GM06990 (cell line): ENCODE measurements around the gene EZH2.

Experiments
- DNase-seq: peaks from one replicate; pipeline ENCODE4 v3.0.0-alpha.2; 2011; ENCODE audit not compliant: insufficient read length; ENCODE audit errors: extremely low read depth
- H3K27me3 ChIP-seq: replicated peaks from 2 replicates; pipeline ENCODE4 v1.6.0; 2011; ENCODE audit warnings: low read length; ENCODE audit not compliant: control insufficient read depth, insufficient read depth
- H3K36me3 ChIP-seq: 2 replicates; pipeline ENCODE4 v1.5.1; 2011; ENCODE audit warnings: low read length; ENCODE audit not compliant: control insufficient read depth, insufficient read depth
- H3K4me3 ChIP-seq: replicated peaks from 2 replicates; pipeline ENCODE4 v1.5.1; 2011; ENCODE audit warnings: low read depth, mild to moderate bottlenecking, control low read depth, low read length
- TF ChIP-seq, protein P1 (sequence below): IDR thresholded peaks from 2 replicates; pipeline ENCODE4 v1.5.1; 2011; ENCODE audit warnings: low read length, control low read depth, mild to moderate bottlenecking, inconsistent platforms; ENCODE audit not compliant: insufficient read depth, poor library complexity, severe bottlenecking

The EZH2 gene

DNA sequence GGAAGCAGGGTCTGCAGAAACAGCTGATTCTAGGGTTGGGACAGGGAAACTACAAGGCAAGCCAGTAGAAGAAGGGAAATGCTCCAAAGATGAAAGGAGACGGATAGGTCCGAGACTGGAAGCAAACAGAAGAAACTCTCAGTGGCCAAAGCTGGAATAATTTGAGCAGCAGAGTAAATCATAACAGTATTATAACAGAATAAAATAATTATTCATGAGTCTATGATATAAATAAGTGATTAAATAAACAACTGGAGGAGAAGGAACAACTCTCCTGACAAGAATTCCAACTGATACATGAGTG, 27.6 kb downstream of the EZH2 start:
- H3K36me3 ChIP-seq: no peaks in the 10 kb centered on the region
- TF ChIP-seq, protein P1, sequence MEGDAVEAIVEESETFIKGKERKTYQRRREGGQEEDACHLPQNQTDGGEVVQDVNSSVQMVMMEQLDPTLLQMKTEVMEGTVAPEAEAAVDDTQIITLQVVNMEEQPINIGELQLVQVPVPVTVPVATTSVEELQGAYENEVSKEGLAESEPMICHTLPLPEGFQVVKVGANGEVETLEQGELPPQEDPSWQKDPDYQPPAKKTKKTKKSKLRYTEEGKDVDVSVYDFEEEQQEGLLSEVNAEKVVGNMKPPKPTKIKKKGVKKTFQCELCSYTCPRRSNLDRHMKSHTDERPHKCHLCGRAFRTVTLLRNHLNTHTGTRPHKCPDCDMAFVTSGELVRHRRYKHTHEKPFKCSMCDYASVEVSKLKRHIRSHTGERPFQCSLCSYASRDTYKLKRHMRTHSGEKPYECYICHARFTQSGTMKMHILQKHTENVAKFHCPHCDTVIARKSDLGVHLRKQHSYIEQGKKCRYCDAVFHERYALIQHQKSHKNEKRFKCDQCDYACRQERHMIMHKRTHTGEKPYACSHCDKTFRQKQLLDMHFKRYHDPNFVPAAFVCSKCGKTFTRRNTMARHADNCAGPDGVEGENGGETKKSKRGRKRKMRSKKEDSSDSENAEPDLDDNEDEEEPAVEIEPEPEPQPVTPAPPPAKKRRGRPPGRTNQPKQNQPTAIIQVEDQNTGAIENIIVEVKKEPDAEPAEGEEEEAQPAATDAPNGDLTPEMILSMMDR: no peak
- H3K4me3 ChIP-seq: no peak overlapping the region; the same call in 1 of the 2 replicates
- DNase-seq: no peak
- H3K27me3 ChIP-seq: no peaks in the 10 kb centered on the region

DNA sequence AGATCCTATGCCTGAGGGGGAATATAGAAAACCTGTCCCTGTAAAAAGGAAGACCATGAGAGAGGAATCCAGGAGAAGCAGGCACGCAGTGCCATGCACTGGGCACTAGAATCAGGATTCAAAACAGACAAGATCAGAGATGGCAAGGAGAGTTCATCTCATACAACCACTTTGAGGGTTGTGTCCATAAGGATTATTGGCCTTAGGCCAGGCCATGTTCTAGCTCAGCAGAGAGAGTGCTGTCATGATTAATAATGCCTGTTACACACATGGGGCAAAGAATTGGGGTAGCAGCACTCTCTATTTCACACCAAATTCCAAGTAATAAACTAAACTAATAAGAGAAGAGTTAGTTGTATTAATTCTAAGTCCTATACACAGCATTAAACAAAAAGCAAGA, 29.1 kb downstream of the EZH2 start:
- TF ChIP-seq, protein P1: no peak
- no peak for DNase-seq
- no peak overlapping the region for H3K4me3 ChIP-seq
- H3K36me3 ChIP-seq: no peaks in the 10 kb centered on the region
- no peaks in the 10 kb centered on the region for H3K27me3 ChIP-seq

DNA sequence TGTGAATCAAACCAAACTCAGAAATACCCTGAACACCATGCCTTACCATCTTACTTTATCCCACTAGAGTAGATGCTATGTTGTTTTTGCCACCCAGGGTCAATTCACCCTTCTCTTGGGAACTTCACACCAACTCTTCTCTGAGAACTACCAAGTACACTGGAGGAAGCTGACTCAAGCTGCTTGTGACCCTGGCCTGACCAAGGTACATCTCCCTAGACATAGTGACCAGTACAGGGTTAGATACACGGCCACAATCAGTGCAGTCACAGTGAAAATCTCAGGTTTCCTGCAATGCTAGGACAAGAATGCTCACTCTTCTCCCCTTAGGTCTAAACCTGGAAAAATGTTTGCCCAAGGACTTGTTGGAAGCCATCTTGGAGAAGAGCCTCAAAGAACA, 31.8 kb downstream of the EZH2 start:
- DNase-seq: no peak
- Histone ChIP-seq H3K36me3 (no peaks in the 10 kb centered on the region), H3K4me3 (no peak overlapping the region), H3K27me3 (no peaks in the 10 kb centered on the region)
- TF ChIP-seq, protein P1: no peak

DNA sequence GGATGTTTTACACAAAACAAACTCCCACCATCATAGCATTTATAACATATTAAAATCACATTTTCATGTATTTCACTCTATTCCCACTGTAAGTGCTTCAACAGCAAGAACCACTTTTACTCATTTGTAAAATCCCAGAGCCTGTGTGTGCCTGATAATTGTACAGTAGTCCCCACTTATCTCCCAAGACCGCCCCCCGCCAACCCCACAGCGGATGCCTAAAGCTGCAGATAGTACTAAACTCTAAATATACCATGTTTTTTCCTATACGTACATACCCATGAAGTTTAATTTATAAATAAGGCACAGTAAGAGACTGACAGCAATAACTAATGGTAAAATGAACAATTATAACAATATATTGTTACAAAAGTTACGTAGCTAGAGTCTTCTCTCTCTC, 33.5 kb downstream of the EZH2 start:
- Histone ChIP-seq H3K4me3 (no peak overlapping the region), H3K36me3 (no peaks in the 10 kb centered on the region), H3K27me3 (no peaks in the 10 kb centered on the region)
- no peak for DNase-seq
- TF ChIP-seq, protein P1: no peak

DNA sequence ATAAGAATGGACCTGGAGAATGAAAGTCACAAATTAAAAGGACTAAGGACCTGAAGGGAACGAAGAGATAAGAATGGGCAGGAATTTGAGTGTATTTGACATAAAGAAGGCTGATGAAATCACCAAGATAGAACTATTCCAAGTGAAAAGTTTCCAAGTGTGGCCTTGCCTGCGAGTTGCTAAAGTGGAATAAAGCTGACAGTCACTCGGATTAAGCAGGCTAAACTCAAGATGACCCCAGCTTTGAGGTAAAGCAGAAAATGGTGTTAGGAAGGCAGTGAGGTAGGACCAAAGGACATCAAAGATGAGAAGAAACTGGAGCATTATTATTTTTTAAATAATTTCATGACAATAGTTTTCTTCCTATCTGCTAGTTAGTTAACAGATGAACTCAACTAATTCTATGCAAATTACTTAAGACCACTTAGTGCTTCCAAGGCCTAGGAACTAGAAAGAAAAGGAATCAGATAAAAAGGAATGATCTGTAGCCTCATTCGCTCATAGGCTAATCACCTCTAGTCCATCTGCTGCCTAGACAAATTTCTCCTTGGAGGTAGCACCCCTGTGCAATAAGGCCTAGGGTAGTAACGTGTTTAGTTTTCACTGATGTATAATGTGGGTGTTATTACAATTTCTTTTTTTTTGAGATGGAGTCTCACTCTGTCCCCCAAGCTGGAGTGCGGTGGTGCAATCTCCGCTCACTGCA, 34.5 kb downstream of the EZH2 start:
- Histone ChIP-seq H3K27me3 (no peaks in the 10 kb centered on the region), H3K4me3 (no peak overlapping the region), H3K36me3 (no peaks in the 10 kb centered on the region)
- no peak for DNase-seq
- TF ChIP-seq, protein P1: no peak
